MCF 10A (cell line): ENCODE data around the gene DEF6. TPM values are rescaled to one million over a fixed set of nuclear protein-coding genes. Genes with fewer than 3 reads are reported as not detected.

Source experiments
- BruUV-seq: library from RNA; stranded (reverse); fragments of 400-500 nt; replicated peaks from 2 replicates; lab custom pipeline; 2021; lab: Mats Ljungman, UMichigan
- CTCF ChIA-PET: fragments of 300-600 bp; sonication (Branson Sonifier 250); formaldehyde crosslinking; extraction: SDS; loops from one replicate; lab custom pipeline; 2021; ENCODE audit warnings: antibody characterized with exemption, inconsistent platforms; lab: Yijun Ruan, JAX
- POLR2A ChIA-PET: fragments of 300-600, 350-650 bp; sonication (Branson Sonifier 250); formaldehyde crosslinking; extraction: SDS; loops from one replicate; lab custom pipeline; 2020; ENCODE audit warnings: antibody characterized with exemption, inconsistent platforms; lab: Yijun Ruan, JAX
- DNase-seq: peaks from one replicate; pipeline ENCODE4 v3.0.0-alpha.2; 2018; ENCODE audit not compliant: unreplicated experiment
- H3K27ac Mint-ChIP-seq: one replicate; pipeline ENCODE4 v1.8.0; 2022; ENCODE audit warnings: mild to moderate bottlenecking, low read depth, mixed read lengths; ENCODE audit not compliant: unreplicated experiment
- H3K27me3 Mint-ChIP-seq: one replicate; pipeline ENCODE4 v1.8.0; 2022; ENCODE audit warnings: mixed read lengths; ENCODE audit not compliant: insufficient read depth, unreplicated experiment
- H3K36me3 Mint-ChIP-seq: one replicate; pipeline ENCODE4 v1.8.0; 2022; ENCODE audit warnings: mild to moderate bottlenecking, moderate library complexity, mixed read lengths; ENCODE audit not compliant: insufficient read depth, unreplicated experiment
- H3K4me1 Mint-ChIP-seq: one replicate; pipeline ENCODE4 v1.8.0; 2022; ENCODE audit warnings: mixed read lengths; ENCODE audit not compliant: insufficient read depth, unreplicated experiment
- H3K4me3 Mint-ChIP-seq: one replicate; pipeline ENCODE4 v1.8.0; 2022; ENCODE audit warnings: mild to moderate bottlenecking, moderate library complexity, mixed read lengths; ENCODE audit not compliant: unreplicated experiment
- H3K9me3 Mint-ChIP-seq: one replicate; pipeline ENCODE4 v1.8.0; 2022; ENCODE audit warnings: mixed read lengths; ENCODE audit not compliant: unreplicated experiment
- CTCF ChIP-seq: fragments of 200-600 bp; IDR thresholded peaks from one replicate; pipeline ENCODE4 v1.8.0; 2022; ENCODE audit warnings: antibody characterized with exemption, mild to moderate bottlenecking; ENCODE audit not compliant: unreplicated experiment
- intact Hi-C: fragments of 100-400 bp; cut with micrococcal nuclease; formaldehyde crosslinking; loops from 2 replicates; pipeline ENCODE4 v1.14.1; 2022
- total RNA-seq: library from RNA; stranded (reverse); gene quantifications from 2 replicates; pipeline ENCODE4 v1.2.3, GENCODE V29; 2022

DEF6 gene
- total RNA-seq, 1 experiment from 2014 or later: 23.1 TPM

GRCh38 chr6:35295521-35296315, 1.9 kb upstream of the DEF6 start:
- Mint-ChIP-seq H3K27me3 (no peaks in the 10 kb centered on the region), H3K9me3 (no peaks in the 10 kb centered on the region), H3K4me3 (no peak overlapping the region), H3K4me1 (peaks cover 8% of the 10 kb centered on the region), H3K36me3 (peaks cover 5% of the 10 kb centered on the region), H3K27ac (no peak overlapping the region)
- DNase-seq: no peak
- intact Hi-C loops: loop anchor here (5.0 to 10.0 kb wide), 2 partner anchors 47 to 289 kb away; partner anchors contain the start of gene PPARD
- BruUV-seq: no TSS peak
- POLR2A ChIA-PET: interaction anchor here (0.7 to 3.8 kb wide), 5 partner anchors 37 to 172 kb away, joined by 3 to 31 read pairs (median 4); partner anchors contain the start of genes FANCE and ZNF76
- no peak for TF ChIP-seq CTCF
- CTCF ChIA-PET: interaction anchor here (0.6 to 4.0 kb wide), 21 partner anchors 10 to 1098 kb away, joined by 3 to 40 read pairs (median 5); partner anchors contain the start of genes ARMC12, PPARD and RPL10A

- Mint-ChIP-seq H3K4me1 (peaks cover 8% of the 10 kb centered on the region), H3K36me3 (peaks cover 3% of the 10 kb centered on the region), H3K4me3 (peak overlapping the region; percentile 69), H3K27ac (peak overlapping the region; percentile 23), H3K27me3 (no peaks in the 10 kb centered on the region), H3K9me3 (no peaks in the 10 kb centered on the region)
- ChIA-PET POLR2A (interaction anchor here (0.7 to 3.8 kb wide), 6 partner anchors 38 to 173 kb away, joined by 3 to 31 read pairs (median 4); partner anchors contain the start of genes FANCE, PPARD, RPL10A and ZNF76), CTCF (interaction anchor here (0.6 to 4.0 kb wide), 22 partner anchors 8 to 1738 kb away, joined by 3 to 40 read pairs (median 6); partner anchors contain the start of genes ARMC12, PPARD and RPL10A)
- intact Hi-C loops: loop anchor here (1.0 to 10.0 kb wide), 5 partner anchors 30 to 288 kb away; partner anchors contain the start of genes PPARD and RPL10A
- no TSS peak for BruUV-seq
- no peak for TF ChIP-seq CTCF
- no peak for DNase-seq
Observed at GRCh38 chr6:35296931-35297600, 552 bp upstream of the DEF6 start.

GRCh38 chr6:35298625-35299140, 1.1 kb downstream of the DEF6 start:
- intact Hi-C loops: loop anchor here (2.0 to 10.0 kb wide), 3 partner anchors 44 to 438 kb away; partner anchors contain the start of genes ARMC12 and PPARD
- no peak for DNase-seq
- H3K4me3 Mint-ChIP-seq: peak overlapping the region; percentile 69
- peaks cover 22% of the 10 kb centered on the region for H3K4me1 Mint-ChIP-seq
- no peaks in the 10 kb centered on the region for H3K27me3 Mint-ChIP-seq
- no peak for TF ChIP-seq CTCF
- POLR2A ChIA-PET: interaction anchor here (0.7 to 3.8 kb wide), 11 partner anchors 13 to 174 kb away, joined by 3 to 31 read pairs (median 3); partner anchors contain the start of genes FANCE, PPARD and RPL10A
- no peaks in the 10 kb centered on the region for H3K9me3 Mint-ChIP-seq
- CTCF ChIA-PET: interaction anchor here (0.5 to 4.0 kb wide), 13 partner anchors 9 to 1066 kb away, joined by 3 to 40 read pairs (median 6); partner anchors contain the start of gene RPL10A
- no TSS peak for BruUV-seq
- no peaks in the 10 kb centered on the region for H3K36me3 Mint-ChIP-seq
- H3K27ac Mint-ChIP-seq: peak overlapping the region; percentile 23
